Measurements from ENCODE around the gene BEND4.

The BEND4 gene

DNA sequence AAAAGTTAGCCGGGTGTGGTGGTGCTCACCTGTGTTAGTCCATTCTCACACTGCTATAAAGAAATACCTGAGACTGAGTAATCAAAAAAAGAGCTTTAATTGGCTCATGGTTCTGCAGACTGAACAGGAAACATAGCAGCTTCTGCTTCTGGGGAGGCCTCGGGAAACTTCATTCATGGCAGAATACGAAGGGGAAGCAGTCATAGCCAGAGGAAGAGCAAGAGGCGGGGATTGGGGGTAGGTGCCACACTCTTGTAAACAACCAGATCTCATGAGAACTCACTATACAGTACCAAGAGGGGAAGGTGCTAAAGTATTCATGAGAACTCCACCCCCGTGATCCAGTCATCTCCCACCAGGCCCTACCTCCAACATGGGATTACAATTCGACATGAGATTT, 64.1 kb downstream of the BEND4 start:
- Histone ChIP-seq H3K9ac (ENCODE audit: low read depth, low read length) (no peak overlapping the region), H3K4me3 (ENCODE audit: low read length) (no peak overlapping the region), H3K27ac (ENCODE audit: low read length) (no peak overlapping the region), H3K4me1 (ENCODE audit: insufficient read depth, low read length) (no peaks in the 10 kb centered on the region), H3K36me3 (ENCODE audit: insufficient read depth, low read depth, low read length) (peaks cover 15% of the 10 kb centered on the region), H3K9me3 (ENCODE audit: insufficient read depth, low read depth, low read length) (no peaks in the 10 kb centered on the region), H3K27me3 (ENCODE audit: insufficient read depth, low read length) (no peaks in the 10 kb centered on the region)

GRCh38 chr4:42083816-42084215, 68.6 kb downstream of the BEND4 start:
- Histone ChIP-seq H3K4me1 (ENCODE audit: insufficient read depth, low read length) (no peaks in the 10 kb centered on the region), H3K27ac (ENCODE audit: low read length) (no peak overlapping the region), H3K9ac (ENCODE audit: low read depth, low read length) (no peak overlapping the region), H3K36me3 (ENCODE audit: insufficient read depth, low read depth, low read length) (peaks cover 22% of the 10 kb centered on the region), H3K9me3 (ENCODE audit: insufficient read depth, low read depth, low read length) (no peaks in the 10 kb centered on the region), H3K27me3 (ENCODE audit: insufficient read depth, low read length) (no peaks in the 10 kb centered on the region), H3K4me3 (ENCODE audit: low read length) (no peak overlapping the region)

- Histone ChIP-seq H3K36me3 (ENCODE audit: insufficient read depth, low read depth, low read length) (peaks cover 30% of the 10 kb centered on the region), H3K4me1 (ENCODE audit: insufficient read depth, low read length) (no peaks in the 10 kb centered on the region), H3K27me3 (ENCODE audit: insufficient read depth, low read length) (no peaks in the 10 kb centered on the region), H3K9ac (ENCODE audit: low read depth, low read length) (no peak overlapping the region), H3K9me3 (ENCODE audit: insufficient read depth, low read depth, low read length) (no peaks in the 10 kb centered on the region), H3K4me3 (ENCODE audit: low read length) (no peak overlapping the region), H3K27ac (ENCODE audit: low read length) (no peak overlapping the region)
These were observed 72.1 kb downstream of the BEND4 start for GRCh38 chr4:42080306-42080705.

- Histone ChIP-seq H3K36me3 (ENCODE audit: insufficient read depth, low read depth, low read length) (peaks cover 31% of the 10 kb centered on the region), H3K9me3 (ENCODE audit: insufficient read depth, low read depth, low read length) (no peaks in the 10 kb centered on the region), H3K4me1 (ENCODE audit: insufficient read depth, low read length) (no peaks in the 10 kb centered on the region), H3K27ac (ENCODE audit: low read length) (no peak overlapping the region), H3K27me3 (ENCODE audit: insufficient read depth, low read length) (no peaks in the 10 kb centered on the region), H3K4me3 (ENCODE audit: low read length) (no peak overlapping the region), H3K9ac (ENCODE audit: low read depth, low read length) (no peak overlapping the region)
These were observed 74.2 kb downstream of the BEND4 start for GRCh38 chr4:42078184-42078801.

DNA sequence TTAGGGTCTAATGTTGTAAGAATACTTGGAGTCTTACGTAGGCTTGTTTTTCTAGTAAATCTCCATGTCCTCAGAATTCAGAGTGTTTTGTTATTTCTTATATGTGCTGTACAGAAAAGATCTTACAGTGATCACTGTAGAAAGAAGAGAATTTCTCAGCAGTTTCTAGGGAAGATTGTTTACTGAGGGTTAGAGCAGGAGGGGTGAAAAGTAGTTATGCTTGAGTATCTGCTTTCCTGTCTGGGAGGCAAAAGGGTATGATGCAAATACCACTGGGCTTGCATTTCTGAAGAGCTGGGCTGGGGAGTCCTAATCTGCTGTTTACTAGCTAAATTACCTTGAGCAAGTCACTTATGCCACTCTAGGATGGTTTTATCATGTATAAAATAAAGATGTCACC, 78.2 kb downstream of the BEND4 start:
- H3K4me3 ChIP-seq (ENCODE audit: low read length) = no peak overlapping the region
- no peaks in the 10 kb centered on the region for H3K9me3 ChIP-seq (ENCODE audit: insufficient read depth, low read depth, low read length)
- no peak overlapping the region for H3K27ac ChIP-seq (ENCODE audit: low read length)
- H3K27me3 ChIP-seq (ENCODE audit: insufficient read depth, low read length) = no peaks in the 10 kb centered on the region
- no peaks in the 10 kb centered on the region for H3K4me1 ChIP-seq (ENCODE audit: insufficient read depth, low read length)
- peaks cover 50% of the 10 kb centered on the region for H3K36me3 ChIP-seq (ENCODE audit: insufficient read depth, low read depth, low read length)
- H3K9ac ChIP-seq (ENCODE audit: low read depth, low read length) = no peak overlapping the region

- Histone ChIP-seq H3K4me3 (ENCODE audit: low read length) (no peak overlapping the region), H3K4me1 (ENCODE audit: insufficient read depth, low read length) (no peaks in the 10 kb centered on the region), H3K9ac (ENCODE audit: low read depth, low read length) (no peak overlapping the region), H3K36me3 (ENCODE audit: insufficient read depth, low read depth, low read length) (peaks cover 54% of the 10 kb centered on the region), H3K27ac (ENCODE audit: low read length) (no peak overlapping the region), H3K27me3 (ENCODE audit: insufficient read depth, low read length) (no peaks in the 10 kb centered on the region), H3K9me3 (ENCODE audit: insufficient read depth, low read depth, low read length) (no peaks in the 10 kb centered on the region)
These were observed 82.0 kb downstream of the BEND4 start for GRCh38 chr4:42070463-42070862.

GRCh38 chr4:42067264-42067663, 85.2 kb downstream of the BEND4 start:
- Histone ChIP-seq H3K36me3 (ENCODE audit: insufficient read depth, low read depth, low read length) (peaks cover 57% of the 10 kb centered on the region), H3K27me3 (ENCODE audit: insufficient read depth, low read length) (no peaks in the 10 kb centered on the region), H3K9ac (ENCODE audit: low read depth, low read length) (no peak overlapping the region), H3K4me3 (ENCODE audit: low read length) (no peak overlapping the region), H3K27ac (ENCODE audit: low read length) (no peak overlapping the region), H3K4me1 (ENCODE audit: insufficient read depth, low read length) (no peaks in the 10 kb centered on the region), H3K9me3 (ENCODE audit: insufficient read depth, low read depth, low read length) (no peaks in the 10 kb centered on the region)

GRCh38 chr4:42066402-42066801, 86.1 kb downstream of the BEND4 start:
- Histone ChIP-seq H3K9ac (ENCODE audit: low read depth, low read length) (no peak overlapping the region), H3K27ac (ENCODE audit: low read length) (no peak overlapping the region), H3K9me3 (ENCODE audit: insufficient read depth, low read depth, low read length) (no peaks in the 10 kb centered on the region), H3K27me3 (ENCODE audit: insufficient read depth, low read length) (no peaks in the 10 kb centered on the region), H3K4me1 (ENCODE audit: insufficient read depth, low read length) (no peaks in the 10 kb centered on the region), H3K4me3 (ENCODE audit: low read length) (no peak overlapping the region), H3K36me3 (ENCODE audit: insufficient read depth, low read depth, low read length) (peaks cover 55% of the 10 kb centered on the region)
